GM12875 (cell line): ENCODE data around the gene RERE.

Source experiments
- H3K4me3 ChIP-seq: one replicate; pipeline ENCODE4 v1.5.1; 2011; ENCODE audit warnings: low read depth, low read length, control low read depth
- CTCF ChIP-seq: IDR thresholded peaks from 2 replicates; pipeline ENCODE4 v1.5.1; 2011; ENCODE audit warnings: low read depth, mild to moderate bottlenecking, control low read depth, inconsistent platforms, low read length, moderate library complexity, borderline replicate concordance; ENCODE audit not compliant: insufficient read depth

Gene RERE

GRCh38 chr1:8520483-8520966, 296.9 kb downstream of the RERE start:
- H3K4me3 ChIP-seq: no peak overlapping the region
- no peak for TF ChIP-seq CTCF

GRCh38 chr1:8519167-8519566, 298.3 kb downstream of the RERE start:
- no peak for TF ChIP-seq CTCF
- no peak overlapping the region for H3K4me3 ChIP-seq

GRCh38 chr1:8518490-8518801, 299.0 kb downstream of the RERE start:
- H3K4me3 ChIP-seq: no peak overlapping the region

GRCh38 chr1:8517661-8518489, 299.6 kb downstream of the RERE start:
- no peak for TF ChIP-seq CTCF

More at GRCh38 chr1:8518490-8518801, 299.0 kb downstream of the RERE start:
- TF ChIP-seq CTCF: no peak

GRCh38 chr1:8516793-8517556, 300.5 kb downstream of the RERE start:
- no peak overlapping the region for H3K4me3 ChIP-seq
- TF ChIP-seq CTCF: no peak

More at GRCh38 chr1:8517661-8518489, 299.6 kb downstream of the RERE start:
- no peak overlapping the region for H3K4me3 ChIP-seq

GRCh38 chr1:8516278-8516777, 301.1 kb downstream of the RERE start:
- no peak overlapping the region for H3K4me3 ChIP-seq
- TF ChIP-seq CTCF: no peak

- H3K4me3 ChIP-seq: no peak overlapping the region
- TF ChIP-seq CTCF: no peak
Measured at GRCh38 chr1:8512504-8512903, 304.9 kb downstream of the RERE start.
